Kidney (tissue), 14 donors: ENCODE measurements around the gene PCDHB5. TPM values are rescaled to one million over a fixed set of nuclear protein-coding genes. Genes with fewer than 3 reads are reported as not detected.
"Not testable (repeated sequence)": the region's sequence is repeated elsewhere in the genome, so short reads cannot be mapped to it uniquely, and the experiment has no call there.

Experiments used
- DNase-seq, 5 donors: peaks; one replicate each; pipeline ENCODE4 v3.0.0-alpha.2; 2013 to 2020
- FAIRE-seq: peaks from 2 replicates; lab custom pipeline; 2012; peaks lifted over from hg19 to GRCh38; lab: Jason Lieb, UNC
- H3K27ac ChIP-seq, 2 donors: one replicate each; pipeline ENCODE4 v1.7.0; 2013; ENCODE audit warnings: low read depth in 2 of 2, low read length in 2 of 2, inconsistent platforms in 1 of 2
- H3K27me3 ChIP-seq: one replicate; pipeline ENCODE4 v1.7.1; 2013; ENCODE audit warnings: low read length, inconsistent platforms; ENCODE audit not compliant: control insufficient read depth, insufficient read depth
- H3K36me3 ChIP-seq, 3 donors: one replicate each; pipeline versions ENCODE4 v1.7.0 to v1.7.1; 2013; ENCODE audit warnings: low read length in 3 of 3, control low read depth in 1 of 3, inconsistent platforms in 1 of 3; ENCODE audit not compliant: insufficient read depth in 3 of 3, control insufficient read depth in 2 of 3
- H3K4me1 ChIP-seq, 3 donors: one replicate each; pipeline versions ENCODE4 v1.7.0 to v1.7.1; 2013; ENCODE audit warnings: low read length in 3 of 3, inconsistent platforms in 1 of 3, low read depth in 1 of 3; ENCODE audit not compliant: control insufficient read depth in 2 of 3, insufficient read depth in 2 of 3
- H3K4me3 ChIP-seq, 3 donors: one replicate each; pipeline versions ENCODE4 v1.7.0 to v1.8.1; 2013; ENCODE audit warnings: low read length in 3 of 3, control low read depth in 1 of 3, inconsistent platforms in 1 of 3
- H3K9ac ChIP-seq, 3 donors: one replicate each; pipeline versions ENCODE4 v1.7.0 to v1.7.1; 2013; ENCODE audit warnings: low read length in 3 of 3, control low read depth in 1 of 3, inconsistent platforms in 1 of 3
- H3K9me3 ChIP-seq, 3 donors: one replicate each; pipeline versions ENCODE4 v1.7.0 to v1.7.1; 2013; ENCODE audit warnings: low read length in 3 of 3, control low read depth in 1 of 3, inconsistent platforms in 1 of 3; ENCODE audit not compliant: control insufficient read depth in 2 of 3, insufficient read depth in 1 of 3
- intact Hi-C: fragments of 100-400 bp; cut with DNase I; formaldehyde crosslinking; loops from one replicate; pipeline ENCODE4 v1.11.1; 2022
- polyA plus RNA-seq: library from polyadenylated mRNA; stranded (reverse); fragments of 350-450 nt; fragmentation: Illumina TruSeq; extraction: RNeasy Lipid Tissue Mini Kit (QIAGEN cat#74804); gene quantifications from one replicate; pipeline ENCODE4 v1.2.3, GENCODE V29; 2014; ENCODE audit warnings: low read depth, low replicate concordance; ENCODE audit not compliant: insufficient read depth
- total RNA-seq: library from RNA; stranded (reverse); fragmentation: NEBNext Ultra II Directional; extraction: Animal tissue kit (Norgen Biotek cat#: 25700); gene quantifications from one replicate; pipeline ENCODE4 v1.2.1, GENCODE V29; 2021
- TF ChIP-seq, protein P1 (sequence below): IDR thresholded peaks from 3 replicates; pipeline ENCODE4 v1.5.1; 2012; ENCODE audit warnings: mild to moderate bottlenecking, moderate library complexity, borderline replicate concordance; ENCODE audit not compliant: insufficient read depth; ENCODE audit errors: extremely low read depth
- donor health status: control.
- donor health status: control.
- donor health status: control.
- donor health status: control.
- donor health status: control.
- donor health status: DM: yes; HTN: yes; CAD: no.
- donor health status: Normal renal cell carcinoma (clear cell type).

Gene PCDHB5
- total and polyA plus RNA-seq, 2 donors from 2014 or later: 2.1 to 7.5 TPM

DNA sequence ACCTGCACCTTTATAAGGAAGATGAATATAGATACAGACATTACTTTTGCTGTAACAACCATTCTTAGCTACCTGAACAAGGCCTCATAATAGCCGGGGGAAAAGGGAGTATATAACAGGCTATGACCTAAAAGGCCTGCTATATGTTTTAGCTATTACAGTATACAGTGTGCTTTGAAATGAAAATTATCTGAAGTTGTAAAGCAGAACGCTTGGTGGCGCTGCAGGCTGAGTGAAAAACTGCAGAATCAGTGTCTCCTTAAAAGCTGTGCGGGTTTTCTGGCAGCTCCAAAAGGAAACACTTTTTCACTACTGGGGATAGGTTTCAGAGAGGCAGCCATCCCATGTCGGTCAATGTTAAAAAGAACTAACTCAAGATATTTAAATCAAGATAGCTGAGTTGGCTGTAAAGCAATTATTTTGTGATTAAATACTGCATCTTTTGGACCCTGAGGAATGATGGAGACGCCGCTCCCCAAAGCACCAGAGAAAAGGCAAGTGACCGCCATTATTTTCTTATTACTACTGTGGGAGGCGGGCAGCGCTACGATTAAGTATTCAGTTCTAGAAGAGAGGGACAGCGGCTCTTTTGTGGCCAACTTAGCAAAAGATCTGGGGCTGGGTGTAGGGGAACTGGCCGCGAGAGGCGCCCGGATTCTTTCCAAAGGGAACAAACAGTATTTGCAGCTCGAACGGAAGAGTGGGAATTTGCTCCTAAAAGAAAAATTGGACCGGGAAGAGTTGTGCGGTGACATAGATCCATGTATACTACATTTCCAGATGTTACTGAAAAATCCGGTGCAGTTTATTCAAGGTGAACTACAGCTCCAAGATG is 20.8 kb downstream of the PCDHB5 start:
- peaks cover 2 to 27% (median 10%) of the 10 kb centered on the region in 3 donors for H3K9me3 ChIP-seq
- intact Hi-C loops: no loop called here

DNA sequence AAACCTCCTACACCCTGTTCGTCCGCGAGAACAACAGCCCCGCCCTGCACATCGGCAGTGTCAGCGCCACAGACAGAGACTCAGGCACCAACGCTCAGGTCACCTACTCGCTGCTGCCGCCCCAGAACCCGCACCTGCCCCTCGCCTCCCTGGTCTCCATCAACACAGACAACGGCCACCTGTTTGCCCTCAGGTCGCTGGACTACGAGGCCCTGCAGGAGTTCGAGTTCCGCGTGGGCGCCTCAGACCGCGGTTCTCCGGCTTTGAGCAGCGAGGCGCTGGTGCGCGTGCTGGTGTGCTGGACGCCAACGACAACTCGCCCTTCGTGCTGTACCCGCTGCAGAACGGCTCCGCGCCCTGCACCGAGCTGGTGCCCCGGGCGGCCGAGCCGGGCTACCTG is 22.4 kb downstream of the PCDHB5 start:
- H3K9ac ChIP-seq, FAIRE-seq, DNase-seq, H3K27ac ChIP-seq, H3K4me3 ChIP-seq, intact Hi-C loops, H3K36me3 ChIP-seq, H3K27me3 ChIP-seq, H3K4me1 ChIP-seq: not testable (repeated sequence)
- H3K9me3 ChIP-seq: peaks cover 2 to 20% (median 10%) of the 10 kb centered on the region in 3 donors

More for the DNA sequence above, 20.8 kb downstream of the PCDHB5 start:
- H3K4me1 ChIP-seq: no peaks in the 10 kb centered on the region
- no peak overlapping the region for H3K4me3 ChIP-seq
- H3K27me3 ChIP-seq: no peaks in the 10 kb centered on the region
- no peak overlapping the region for H3K9ac ChIP-seq
- H3K27ac ChIP-seq: no peak overlapping the region
- no peaks in the 10 kb centered on the region for H3K36me3 ChIP-seq
- TF ChIP-seq, protein P1, sequence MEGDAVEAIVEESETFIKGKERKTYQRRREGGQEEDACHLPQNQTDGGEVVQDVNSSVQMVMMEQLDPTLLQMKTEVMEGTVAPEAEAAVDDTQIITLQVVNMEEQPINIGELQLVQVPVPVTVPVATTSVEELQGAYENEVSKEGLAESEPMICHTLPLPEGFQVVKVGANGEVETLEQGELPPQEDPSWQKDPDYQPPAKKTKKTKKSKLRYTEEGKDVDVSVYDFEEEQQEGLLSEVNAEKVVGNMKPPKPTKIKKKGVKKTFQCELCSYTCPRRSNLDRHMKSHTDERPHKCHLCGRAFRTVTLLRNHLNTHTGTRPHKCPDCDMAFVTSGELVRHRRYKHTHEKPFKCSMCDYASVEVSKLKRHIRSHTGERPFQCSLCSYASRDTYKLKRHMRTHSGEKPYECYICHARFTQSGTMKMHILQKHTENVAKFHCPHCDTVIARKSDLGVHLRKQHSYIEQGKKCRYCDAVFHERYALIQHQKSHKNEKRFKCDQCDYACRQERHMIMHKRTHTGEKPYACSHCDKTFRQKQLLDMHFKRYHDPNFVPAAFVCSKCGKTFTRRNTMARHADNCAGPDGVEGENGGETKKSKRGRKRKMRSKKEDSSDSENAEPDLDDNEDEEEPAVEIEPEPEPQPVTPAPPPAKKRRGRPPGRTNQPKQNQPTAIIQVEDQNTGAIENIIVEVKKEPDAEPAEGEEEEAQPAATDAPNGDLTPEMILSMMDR: no peak
- no peak for FAIRE-seq
- no peak for DNase-seq

DNA sequence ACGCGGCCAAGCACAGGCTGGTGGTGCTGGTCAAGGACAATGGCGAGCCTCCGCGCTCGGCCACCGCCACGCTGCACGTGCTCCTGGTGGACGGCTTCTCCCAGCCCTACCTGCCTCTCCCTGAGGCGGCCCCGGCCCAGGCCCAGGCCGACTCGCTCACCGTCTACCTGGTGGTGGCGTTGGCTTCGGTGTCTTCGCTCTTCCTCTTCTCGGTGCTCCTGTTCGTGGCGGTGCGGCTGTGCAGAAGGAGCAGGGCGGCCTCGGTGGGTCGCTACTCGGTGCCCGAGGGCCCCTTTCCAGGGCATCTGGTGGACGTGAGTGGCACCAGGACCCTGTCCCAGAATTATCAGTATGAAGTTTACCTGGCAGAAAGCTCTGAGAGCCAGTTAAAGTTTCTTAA is 22.9 kb downstream of the PCDHB5 start:
- H3K4me3 ChIP-seq, H3K4me1 ChIP-seq, DNase-seq, H3K27me3 ChIP-seq, H3K36me3 ChIP-seq, FAIRE-seq, H3K9ac ChIP-seq, intact Hi-C loops, H3K27ac ChIP-seq: not testable (repeated sequence)
- H3K9me3 ChIP-seq: peaks cover 2 to 20% (median 10%) of the 10 kb centered on the region in 3 donors

DNA sequence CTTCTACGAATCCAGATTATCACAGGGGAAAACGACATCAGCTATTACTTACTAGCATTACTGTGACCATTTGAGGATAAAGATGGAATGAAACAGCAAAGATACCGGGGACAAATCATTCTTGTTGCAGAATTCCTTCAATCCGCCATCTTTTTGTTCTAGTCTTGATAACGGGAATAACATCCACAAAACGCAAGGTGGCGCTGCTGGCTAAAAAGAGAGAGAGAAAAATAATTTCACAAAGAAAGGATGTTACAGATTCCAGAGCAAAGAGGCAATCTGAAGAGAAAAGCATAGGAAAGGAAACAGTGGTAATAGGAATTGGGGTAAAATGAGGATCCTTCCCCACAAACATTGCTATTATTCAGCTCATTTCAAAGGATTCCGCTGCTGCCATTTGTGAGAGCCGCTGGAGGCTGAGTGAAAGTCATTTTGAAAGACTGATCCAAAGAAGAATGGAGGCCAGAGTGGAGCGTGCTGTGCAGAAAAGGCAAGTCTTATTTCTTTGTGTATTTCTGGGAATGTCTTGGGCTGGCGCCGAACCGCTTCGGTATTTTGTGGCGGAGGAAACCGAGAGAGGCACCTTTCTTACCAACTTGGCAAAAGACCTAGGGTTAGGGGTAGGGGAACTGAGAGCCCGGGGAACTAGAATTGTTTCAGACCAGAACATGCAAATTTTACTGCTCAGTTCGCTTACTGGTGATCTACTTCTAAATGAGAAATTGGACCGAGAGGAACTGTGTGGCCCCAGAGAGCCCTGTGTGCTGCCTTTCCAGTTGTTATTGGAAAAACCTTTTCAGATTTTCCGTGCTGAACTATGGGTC is 37.6 kb downstream of the PCDHB5 start, which contains the start of gene PCDHB7:
PCDHB7 (plus strand) TSS at position 264 of the 824 bp plus-strand sequence; CDS start at position 456, 192 bp downstream.
- Histone ChIP-seq H3K27me3 (peaks cover 2% of the 10 kb centered on the region), H3K4me1 (no peaks in the 10 kb centered on the region), H3K9me3 (peaks cover 2 to 18% (median 12%) of the 10 kb centered on the region in 3 donors), H3K9ac (peak within 1 kb of the TSS in 1 of 3 donors; percentile 27), H3K36me3 (no peaks in the 10 kb centered on the region), H3K4me3 (peak within 1 kb of the TSS; percentile 40 to 55 (median 40)), H3K27ac (no peak within 1 kb of the TSS)
- TF ChIP-seq, protein P1: peak; percentile 34
- DNase-seq: peak in 3 of 5 donors; percentile 22 to 82 (median 57)
- no peak for FAIRE-seq
- intact Hi-C loops: no loop called here

DNA sequence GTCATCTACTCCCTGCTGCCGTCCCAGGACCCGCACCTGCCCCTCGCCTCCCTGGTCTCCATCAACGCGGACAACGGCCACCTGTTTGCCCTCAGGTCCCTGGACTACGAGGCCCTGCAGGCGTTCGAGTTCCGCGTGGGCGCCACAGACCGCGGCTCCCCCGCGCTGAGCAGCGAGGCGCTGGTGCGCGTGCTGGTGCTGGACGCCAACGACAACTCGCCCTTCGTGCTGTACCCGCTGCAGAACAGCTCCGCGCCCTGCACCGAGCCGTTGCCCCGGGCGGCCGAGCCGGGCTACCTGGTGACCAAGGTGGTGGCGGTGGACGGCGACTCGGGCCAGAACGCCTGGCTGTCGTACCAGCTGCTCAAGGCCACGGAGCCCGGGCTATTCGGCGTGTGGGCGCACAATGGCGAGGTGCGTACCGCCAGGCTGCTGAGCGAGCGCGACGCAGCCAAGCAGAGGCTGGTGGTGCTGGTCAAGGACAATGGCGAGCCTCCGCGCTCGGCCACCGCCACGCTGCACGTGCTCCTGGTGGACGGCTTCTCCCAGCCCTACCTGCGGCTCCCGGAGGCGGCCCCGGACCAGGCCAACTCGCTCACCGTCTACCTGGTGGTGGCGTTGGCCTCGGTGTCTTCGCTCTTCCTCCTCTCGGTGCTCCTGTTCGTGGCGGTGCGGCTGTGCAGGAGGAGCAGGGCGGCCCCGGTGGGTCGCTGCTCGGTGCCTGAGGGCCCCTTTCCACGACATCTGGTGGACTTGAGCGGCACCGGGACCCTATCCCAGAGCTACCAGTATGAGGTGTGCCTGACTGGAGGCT is 39.5 kb downstream of the PCDHB5 start:
- intact Hi-C loops, FAIRE-seq, H3K4me1 ChIP-seq, H3K36me3 ChIP-seq, H3K9ac ChIP-seq, H3K4me3 ChIP-seq, H3K27me3 ChIP-seq, H3K27ac ChIP-seq, DNase-seq: not testable (repeated sequence)
- peaks cover 2 to 25% (median 18%) of the 10 kb centered on the region in 3 donors for H3K9me3 ChIP-seq
